ENCODE measurements around the gene PYHIN1.

The PYHIN1 gene

GRCh38 chr1:159011751-159012150 lies 80.4 kb downstream of the PYHIN1 start:
- in situ Hi-C loops (cut with HindIII; ENCODE audit: low sequenced_read_pairs): no loop called here

DNA sequence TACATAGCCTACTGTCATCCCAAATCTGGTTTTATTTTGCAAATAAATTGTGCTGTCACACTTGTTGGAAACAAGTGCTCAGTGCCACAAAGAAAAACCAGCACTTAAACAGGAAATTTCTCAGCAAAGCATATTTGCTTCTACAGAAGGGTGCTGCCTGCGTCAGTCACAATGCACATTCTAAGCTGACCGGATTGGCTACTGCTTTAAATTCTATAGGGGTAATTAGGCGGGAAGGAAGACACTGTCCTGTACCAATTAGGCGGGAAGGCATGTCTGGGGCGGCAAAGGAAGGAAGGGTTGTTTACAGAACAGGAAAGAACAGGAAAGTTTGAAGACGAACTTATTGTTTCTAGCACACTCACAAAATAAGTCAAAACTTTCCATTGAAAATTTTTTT lies 81.1 kb downstream of the PYHIN1 start:
- in situ Hi-C loops (cut with HindIII; ENCODE audit: low sequenced_read_pairs): no loop called here

DNA sequence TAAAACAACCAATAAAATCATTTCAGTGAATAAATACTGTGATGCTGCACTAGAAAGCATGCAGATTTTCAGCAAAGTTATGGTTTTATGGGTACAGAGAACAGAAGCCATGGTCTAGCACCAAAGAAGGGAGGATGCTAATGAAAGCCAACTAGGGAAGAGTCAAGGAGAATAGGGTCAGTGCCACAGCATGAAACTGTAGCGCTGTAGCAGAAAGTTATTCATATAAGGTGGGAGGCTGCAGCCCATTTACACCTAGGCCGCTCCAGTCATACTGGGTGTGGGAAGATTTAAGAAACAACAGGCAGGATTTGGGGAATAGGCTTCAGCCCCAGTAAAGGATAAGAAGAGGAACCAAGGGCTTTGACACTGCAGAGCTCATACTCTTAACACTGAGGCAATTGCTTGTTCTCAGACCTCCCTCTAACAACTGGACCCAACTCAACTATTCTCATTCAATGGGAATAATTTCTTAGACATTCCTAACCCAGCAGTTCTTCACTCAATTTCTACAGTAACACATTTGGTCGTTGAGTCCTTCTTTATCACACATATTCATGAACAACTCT lies 82.7 kb downstream of the PYHIN1 start:
- in situ Hi-C loops (cut with HindIII; ENCODE audit: low sequenced_read_pairs): no loop called here

DNA sequence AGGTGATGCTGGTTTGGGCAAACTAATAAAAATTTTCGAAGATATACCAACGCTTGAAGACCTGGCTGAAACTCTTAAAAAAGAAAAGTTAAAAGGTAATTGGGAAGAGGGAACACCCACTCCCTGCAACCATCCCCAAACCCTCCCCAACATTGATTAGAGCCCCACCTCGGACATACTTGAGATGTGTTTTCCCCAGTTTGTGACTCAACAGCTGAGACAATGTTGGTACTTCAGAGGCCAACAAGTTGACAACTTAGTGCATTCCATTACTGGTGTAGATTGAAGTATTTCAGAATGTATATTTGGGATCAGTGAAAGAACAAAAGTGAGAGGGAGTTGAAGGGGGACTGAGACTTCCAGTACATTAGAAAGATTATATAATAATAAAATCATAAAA lies 83.5 kb downstream of the PYHIN1 start:
- in situ Hi-C loops (cut with HindIII; ENCODE audit: low sequenced_read_pairs): no loop called here

DNA sequence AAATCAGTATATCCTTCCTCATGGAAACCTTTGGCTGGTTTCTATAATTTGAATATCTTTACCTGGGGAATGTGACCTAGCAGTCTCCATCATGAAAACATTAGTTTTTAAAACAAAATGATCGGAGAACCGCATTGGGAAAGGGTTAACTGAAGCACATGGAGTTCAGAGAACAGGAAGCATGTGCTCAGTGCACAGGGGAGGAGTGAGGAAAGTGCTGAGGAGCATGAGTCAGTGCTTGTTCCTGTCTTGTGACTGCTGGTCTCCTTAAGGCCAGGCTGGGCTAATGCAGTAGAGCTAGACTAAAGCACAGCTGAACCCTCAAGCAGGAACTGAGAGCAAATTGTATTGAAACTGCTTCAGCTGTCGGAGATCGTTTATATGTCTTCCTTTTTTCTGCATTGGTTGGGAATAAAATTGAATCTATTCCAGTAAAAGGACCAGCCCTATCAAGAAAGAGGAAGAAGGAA lies 84.1 kb downstream of the PYHIN1 start:
- in situ Hi-C loops (cut with HindIII; ENCODE audit: low sequenced_read_pairs): no loop called here

DNA sequence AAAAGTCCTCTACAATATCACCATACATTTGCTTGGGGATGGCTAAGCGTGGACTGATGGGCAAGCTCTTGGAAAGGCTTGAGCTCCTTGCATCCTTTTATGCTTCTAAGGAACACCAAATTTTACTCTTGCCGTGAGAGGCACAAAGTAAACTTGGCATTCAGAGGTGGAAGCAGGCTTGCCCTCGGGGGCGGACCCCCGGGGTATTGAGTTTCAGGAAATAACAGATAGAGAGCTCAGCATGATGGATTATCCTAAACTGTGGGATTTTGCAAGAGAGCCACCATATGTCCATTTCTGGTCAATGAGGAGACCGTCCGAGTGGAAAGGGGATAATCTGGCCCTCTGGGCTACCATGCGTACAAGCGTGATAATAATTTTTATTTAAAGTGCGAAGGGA lies 92.4 kb downstream of the PYHIN1 start:
- in situ Hi-C loops (cut with HindIII; ENCODE audit: low sequenced_read_pairs): no loop called here

DNA sequence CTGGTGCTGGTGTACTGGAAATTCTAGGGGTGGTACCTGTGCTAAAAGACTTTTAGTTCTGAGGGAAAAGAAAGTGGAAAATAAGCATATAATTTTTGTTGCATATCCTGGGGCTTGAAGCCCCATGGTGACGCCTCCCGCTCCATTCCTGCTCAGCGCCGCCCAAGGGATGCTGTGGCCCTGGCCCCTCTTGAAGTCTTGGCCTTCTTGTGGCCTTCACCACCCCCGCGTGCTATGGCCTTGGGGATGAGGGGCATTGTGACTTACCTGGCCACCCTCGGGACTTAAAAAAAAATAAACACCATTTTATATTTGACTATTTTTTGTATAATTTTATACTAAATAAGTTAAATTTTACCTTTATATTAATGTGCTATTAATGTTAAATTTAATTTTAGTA lies 93.7 kb downstream of the PYHIN1 start:
- in situ Hi-C loops (cut with HindIII; ENCODE audit: low sequenced_read_pairs): no loop called here

All from DLD1 (cell line).